Peyer's patch (tissue), 4 donors: ENCODE data around the gene CFAP77.

ENCODE experiments used
- POLR2A ChIP-seq, 2 donors: fragments of 450-650 bp; IDR thresholded peaks; one replicate each; pipeline ENCODE4 v1.5.1; 2017; ENCODE audit warnings: antibody characterized with exemption in 2 of 2, mild to moderate bottlenecking in 2 of 2, moderate library complexity in 2 of 2
- TF ChIP-seq, protein P1 (sequence below), 6 experiments: fragments of 450-650 bp in 4 of 6; fragments of 200-600 bp in 2 of 6; sonication (generic) in 1 of 6; IDR thresholded peaks; one replicate each; pipeline ENCODE4 v1.5.1; 2017 to 2019; ENCODE audit warnings: antibody characterized with exemption in 6 of 6, mild to moderate bottlenecking in 3 of 6, moderate library complexity in 1 of 6

DNA sequence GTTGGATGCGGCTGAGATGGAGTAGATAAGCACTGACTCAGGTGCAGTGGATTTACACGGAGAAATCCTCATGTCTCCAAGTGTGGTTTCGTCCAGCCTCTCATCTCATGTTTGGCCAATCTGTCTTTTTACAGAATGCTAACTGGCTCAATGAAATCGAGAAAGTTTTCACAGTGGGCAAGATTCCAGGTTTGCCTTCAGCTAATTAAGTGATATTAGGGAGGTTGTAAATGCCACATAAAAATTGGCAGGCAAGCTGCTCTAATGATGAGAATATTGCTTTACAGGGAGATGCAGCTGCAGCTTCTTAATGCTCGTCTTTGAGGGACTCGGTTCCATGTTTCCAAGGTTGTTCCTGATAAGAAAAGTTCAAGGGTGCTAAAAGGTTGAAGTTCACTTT lies 196.1 kb downstream of the CFAP77 start:
- TF ChIP-seq POLR2A (IDR thresholded peaks at IDR 0.05) = no peak
- TF ChIP-seq, protein P1, sequence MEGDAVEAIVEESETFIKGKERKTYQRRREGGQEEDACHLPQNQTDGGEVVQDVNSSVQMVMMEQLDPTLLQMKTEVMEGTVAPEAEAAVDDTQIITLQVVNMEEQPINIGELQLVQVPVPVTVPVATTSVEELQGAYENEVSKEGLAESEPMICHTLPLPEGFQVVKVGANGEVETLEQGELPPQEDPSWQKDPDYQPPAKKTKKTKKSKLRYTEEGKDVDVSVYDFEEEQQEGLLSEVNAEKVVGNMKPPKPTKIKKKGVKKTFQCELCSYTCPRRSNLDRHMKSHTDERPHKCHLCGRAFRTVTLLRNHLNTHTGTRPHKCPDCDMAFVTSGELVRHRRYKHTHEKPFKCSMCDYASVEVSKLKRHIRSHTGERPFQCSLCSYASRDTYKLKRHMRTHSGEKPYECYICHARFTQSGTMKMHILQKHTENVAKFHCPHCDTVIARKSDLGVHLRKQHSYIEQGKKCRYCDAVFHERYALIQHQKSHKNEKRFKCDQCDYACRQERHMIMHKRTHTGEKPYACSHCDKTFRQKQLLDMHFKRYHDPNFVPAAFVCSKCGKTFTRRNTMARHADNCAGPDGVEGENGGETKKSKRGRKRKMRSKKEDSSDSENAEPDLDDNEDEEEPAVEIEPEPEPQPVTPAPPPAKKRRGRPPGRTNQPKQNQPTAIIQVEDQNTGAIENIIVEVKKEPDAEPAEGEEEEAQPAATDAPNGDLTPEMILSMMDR (IDR thresholded peaks at IDR 0.05) = no peak
